Measurements from ENCODE around the gene FNDC7.

DNA sequence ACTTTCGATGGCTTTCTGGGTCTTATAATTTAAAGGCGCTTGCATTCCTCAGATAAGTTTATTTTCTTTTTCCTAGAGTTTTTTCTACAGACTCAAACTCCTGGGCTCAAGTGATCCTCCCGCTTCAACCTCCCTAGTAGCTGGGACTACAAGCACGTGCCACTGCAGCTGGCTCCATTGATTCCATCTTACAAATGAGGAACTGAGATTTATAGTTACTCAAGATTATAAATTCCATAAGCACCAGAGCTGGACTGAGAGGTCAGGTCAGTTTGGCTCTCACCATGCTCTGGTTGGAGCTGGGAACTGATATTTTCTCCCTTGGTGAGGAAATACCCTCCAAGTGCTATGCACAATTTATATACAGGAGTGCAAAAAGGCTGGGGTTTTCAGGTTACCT, 34.0 kb upstream of the FNDC7 start:
- TF ChIP-seq GATA2 (IDR thresholded peaks at IDR 0.05; ENCODE audit: low read depth, low read length) (no peak), GATA3 (IDR thresholded peaks at IDR 0.05; ENCODE audit: low read depth, low read length) (no peak)

Data from SH-SY5Y (cell line).